PC-9 (cell line): ENCODE results near the gene CADM2. TPM values are rescaled to one million over a fixed set of nuclear protein-coding genes. Genes with fewer than 3 reads are reported as not detected.

Experiments
- BruUV-seq: library from RNA; stranded (reverse); fragments of 400-500 nt; replicated peaks from 2 replicates; lab custom pipeline; 2021; lab: Mats Ljungman, UMichigan
- CTCF ChIA-PET: fragments of 300-600 bp; sonication (Branson Sonifier 250); formaldehyde crosslinking; loops from one replicate; lab custom pipeline; 2022; ENCODE audit warnings: antibody characterized with exemption; lab: Charles Lee
- POLR2A ChIA-PET: fragments of 300-600 bp; sonication (Branson Sonifier 250); formaldehyde crosslinking; loops from one replicate; lab custom pipeline; 2022; ENCODE audit warnings: antibody characterized with exemption; ENCODE audit not compliant: unreplicated experiment; lab: Charles Lee
- DNase-seq, 2 experiments: peaks; one replicate each; pipeline versions ENCODE4 v3.0.0 to v3.0.0-alpha.2; 2015 to 2022; ENCODE audit warnings: mixed read lengths in 1 of 2
- H2AFZ ChIP-seq: fragments of 200-600 bp; sonication (generic); 2 replicates; pipeline ENCODE4 v1.8.1; 2017; ENCODE audit warnings: antibody characterized with exemption
- H3F3A ChIP-seq: fragments of 200-600 bp; sonication (generic); 2 replicates; pipeline ENCODE4 v1.8.1; 2017; ENCODE audit warnings: antibody characterized with exemption, mild to moderate bottlenecking, low read depth; ENCODE audit not compliant: insufficient read depth
- H3K27ac ChIP-seq: fragments of 200-600 bp; sonication (generic); 2 replicates; pipeline ENCODE4 v1.6.1; 2016; ENCODE audit warnings: mixed run types
- H3K27me3 ChIP-seq: fragments of 200-600 bp; sonication (generic); 2 replicates; pipeline ENCODE4 v1.6.1; 2016; ENCODE audit warnings: low read depth, mixed run types; ENCODE audit not compliant: insufficient read depth
- H3K36me3 ChIP-seq: fragments of 200-600 bp; sonication (generic); 2 replicates; pipeline ENCODE4 v1.6.1; 2016; ENCODE audit warnings: low read depth, mixed run types
- H3K4me1 ChIP-seq: fragments of 200-600 bp; sonication (generic); replicated peaks from 2 replicates; pipeline ENCODE4 v1.6.1; 2016; ENCODE audit warnings: mixed run types; ENCODE audit not compliant: insufficient read depth
- H3K4me2 ChIP-seq: fragments of 200-600 bp; sonication (generic); 2 replicates; pipeline ENCODE4 v1.6.1; 2017; ENCODE audit warnings: mixed run types
- H3K4me3 ChIP-seq: fragments of 200-600 bp; sonication (generic); 2 replicates; pipeline ENCODE4 v1.6.1; 2016; ENCODE audit warnings: mixed run types
- H3K79me2 ChIP-seq: fragments of 200-600 bp; sonication (generic); 2 replicates; pipeline ENCODE4 v1.6.1; 2017; ENCODE audit warnings: low read depth, mixed run types
- H3K9me2 ChIP-seq: fragments of 200-600 bp; sonication (generic); 2 replicates; pipeline ENCODE4 v1.8.1; 2017; ENCODE audit warnings: mild to moderate bottlenecking; ENCODE audit not compliant: insufficient read depth
- H3K9me3 ChIP-seq: fragments of 200-600 bp; sonication (generic); 2 replicates; pipeline ENCODE4 v1.8.1; 2016; ENCODE audit warnings: low read depth; ENCODE audit not compliant: insufficient read depth
- H4K20me1 ChIP-seq: fragments of 200-600 bp; sonication (generic); 2 replicates; pipeline ENCODE4 v1.8.1; 2017; ENCODE audit not compliant: insufficient read depth
- EZH2 ChIP-seq: fragments of 200-600 bp; sonication (generic); IDR thresholded peaks from 2 replicates; pipeline ENCODE4 v1.8.0; 2017; ENCODE audit warnings: antibody characterized with exemption, low read depth
- intact Hi-C: fragments of 100-400 bp; cut with micrococcal nuclease; formaldehyde crosslinking; loops from one replicate; pipeline ENCODE4 v1.10.0; 2022; ENCODE audit not compliant: unreplicated experiment
- total RNA-seq: library from RNA; stranded (reverse); gene quantifications from 2 replicates; pipeline ENCODE4 v1.2.3, GENCODE V29; 2021
- TF ChIP-seq, protein P1 (sequence below): fragments of 200-600 bp; sonication (generic); conservative IDR thresholded peaks from 2 replicates; pipeline ENCODE4 v1.6.1; 2017; ENCODE audit warnings: mixed run types, antibody characterized with exemption, mild to moderate bottlenecking, moderate library complexity

Gene CADM2
- total RNA-seq, 1 experiment from 2014 or later, result 0.59 TPM

DNA sequence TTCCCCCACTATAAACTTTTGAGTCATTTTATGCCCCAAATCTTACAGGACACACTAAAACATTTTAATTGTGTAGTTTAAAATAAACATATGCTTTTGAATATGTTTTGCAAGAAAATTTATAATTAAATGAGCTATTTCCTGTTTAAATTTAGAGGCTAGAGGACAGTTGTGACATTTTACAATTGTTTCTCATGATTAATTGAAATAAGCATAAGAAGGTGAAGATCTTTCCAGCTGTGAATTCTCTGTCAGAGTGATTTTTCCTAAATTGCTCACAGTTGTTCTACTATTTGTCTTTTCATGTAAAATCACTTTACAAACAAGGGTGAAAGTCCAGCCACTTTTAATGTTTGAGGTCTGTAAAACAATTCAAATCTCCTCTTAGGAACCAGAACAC, 892.3 kb downstream of the CADM2 start:
- no peaks in the 10 kb centered on the region for H3K4me1 ChIP-seq
- no peak overlapping the region for H3K27ac ChIP-seq
- H3F3A ChIP-seq, result no peaks in the 10 kb centered on the region
- TF ChIP-seq, protein P1, sequence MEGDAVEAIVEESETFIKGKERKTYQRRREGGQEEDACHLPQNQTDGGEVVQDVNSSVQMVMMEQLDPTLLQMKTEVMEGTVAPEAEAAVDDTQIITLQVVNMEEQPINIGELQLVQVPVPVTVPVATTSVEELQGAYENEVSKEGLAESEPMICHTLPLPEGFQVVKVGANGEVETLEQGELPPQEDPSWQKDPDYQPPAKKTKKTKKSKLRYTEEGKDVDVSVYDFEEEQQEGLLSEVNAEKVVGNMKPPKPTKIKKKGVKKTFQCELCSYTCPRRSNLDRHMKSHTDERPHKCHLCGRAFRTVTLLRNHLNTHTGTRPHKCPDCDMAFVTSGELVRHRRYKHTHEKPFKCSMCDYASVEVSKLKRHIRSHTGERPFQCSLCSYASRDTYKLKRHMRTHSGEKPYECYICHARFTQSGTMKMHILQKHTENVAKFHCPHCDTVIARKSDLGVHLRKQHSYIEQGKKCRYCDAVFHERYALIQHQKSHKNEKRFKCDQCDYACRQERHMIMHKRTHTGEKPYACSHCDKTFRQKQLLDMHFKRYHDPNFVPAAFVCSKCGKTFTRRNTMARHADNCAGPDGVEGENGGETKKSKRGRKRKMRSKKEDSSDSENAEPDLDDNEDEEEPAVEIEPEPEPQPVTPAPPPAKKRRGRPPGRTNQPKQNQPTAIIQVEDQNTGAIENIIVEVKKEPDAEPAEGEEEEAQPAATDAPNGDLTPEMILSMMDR, result no peak
- TF ChIP-seq EZH2, result no peak
- no peaks in the 10 kb centered on the region for H3K27me3 ChIP-seq
- no TSS peak for BruUV-seq
- no peaks in the 10 kb centered on the region for H3K36me3 ChIP-seq
- intact Hi-C loops, result no loop called here
- H3K9me2 ChIP-seq, result no peaks in the 10 kb centered on the region
- POLR2A ChIA-PET, result no interaction called here
- no peaks in the 10 kb centered on the region for H3K79me2 ChIP-seq
- no peaks in the 10 kb centered on the region; the same call in 1 of the 2 replicates for H4K20me1 ChIP-seq
- no peaks in the 10 kb centered on the region for H3K9me3 ChIP-seq
- H2AFZ ChIP-seq, result no peak overlapping the region
- no peak overlapping the region for H3K4me3 ChIP-seq
- no peak overlapping the region for H3K4me2 ChIP-seq
- DNase-seq, result no peak
- CTCF ChIA-PET, result no interaction called here

DNA sequence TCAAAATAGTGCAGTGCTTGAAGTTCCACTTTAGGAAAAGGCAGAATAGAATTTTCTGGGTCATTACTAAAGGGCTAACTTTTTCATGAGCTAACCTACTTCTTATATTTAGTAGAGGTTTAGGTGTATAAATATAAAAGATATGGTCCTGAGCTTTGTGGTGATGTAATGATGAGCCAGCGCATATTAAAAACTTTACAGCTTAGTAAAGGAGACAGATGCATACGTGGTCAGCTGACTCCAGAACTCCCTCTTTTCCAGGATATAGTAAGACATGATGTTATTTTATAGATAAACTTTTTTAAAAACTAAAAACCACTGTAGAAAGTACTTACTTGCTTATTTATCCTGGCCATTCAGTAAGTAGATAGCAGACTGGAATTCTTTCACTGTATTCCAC, 895.0 kb downstream of the CADM2 start:
- ChIA-PET POLR2A (no interaction called here), CTCF (no interaction called here)
- H3K27me3 ChIP-seq, result no peaks in the 10 kb centered on the region
- H3K4me3 ChIP-seq, result no peak overlapping the region
- H3K36me3 ChIP-seq, result no peaks in the 10 kb centered on the region
- H3K27ac ChIP-seq, result no peak overlapping the region
- H3K4me2 ChIP-seq, result no peak overlapping the region
- DNase-seq, result no peak
- intact Hi-C loops, result no loop called here
- H3K9me3 ChIP-seq, result no peaks in the 10 kb centered on the region
- H3K79me2 ChIP-seq, result no peaks in the 10 kb centered on the region
- H2AFZ ChIP-seq, result no peak overlapping the region
- TF ChIP-seq EZH2, result no peak
- TF ChIP-seq, protein P1, result no peak
- H3K4me1 ChIP-seq, result no peaks in the 10 kb centered on the region
- BruUV-seq, result no TSS peak
- H3K9me2 ChIP-seq, result no peaks in the 10 kb centered on the region
- no peaks in the 10 kb centered on the region for H3F3A ChIP-seq
- no peaks in the 10 kb centered on the region; the same call in 1 of the 2 replicates for H4K20me1 ChIP-seq

DNA sequence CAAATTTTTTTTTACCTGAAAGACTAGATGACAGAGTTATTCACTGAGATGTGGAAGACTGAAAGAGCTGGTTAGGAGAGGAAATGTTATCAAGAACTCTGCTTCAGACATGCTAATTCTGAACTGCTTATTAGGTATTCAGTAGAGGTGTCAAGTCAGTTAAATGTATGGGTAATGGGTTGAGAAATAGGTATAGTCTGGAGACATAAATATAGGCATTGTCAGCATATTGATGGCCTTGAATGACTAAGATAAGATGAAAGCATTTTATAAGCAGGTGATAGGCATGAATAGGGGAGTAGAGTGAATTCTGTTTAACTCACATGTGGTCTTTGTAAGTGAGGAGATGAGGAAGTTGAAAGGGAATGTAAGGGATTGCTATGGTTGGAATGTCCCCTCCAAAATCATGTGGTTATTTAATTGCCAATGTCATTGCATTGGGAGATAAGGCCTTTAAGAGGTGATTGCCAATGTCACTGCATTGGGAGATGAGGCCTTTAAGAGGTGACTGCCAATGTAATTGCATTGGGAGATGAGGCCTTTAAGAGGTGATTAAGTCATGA, 904.2 kb downstream of the CADM2 start:
- TF ChIP-seq, protein P1, result no peak
- no peak for TF ChIP-seq EZH2
- no peak overlapping the region for H3K27ac ChIP-seq
- H2AFZ ChIP-seq, result no peak overlapping the region
- H3K4me2 ChIP-seq, result no peak overlapping the region
- no peaks in the 10 kb centered on the region for H3K4me1 ChIP-seq
- no peaks in the 10 kb centered on the region for H3F3A ChIP-seq
- no peak overlapping the region for H3K4me3 ChIP-seq
- intact Hi-C loops, result no loop called here
- ChIA-PET CTCF (no interaction called here), POLR2A (no interaction called here)
- H3K9me3 ChIP-seq, result no peaks in the 10 kb centered on the region
- H3K79me2 ChIP-seq, result no peaks in the 10 kb centered on the region
- no peaks in the 10 kb centered on the region; the same call in 1 of the 2 replicates for H3K9me2 ChIP-seq
- H4K20me1 ChIP-seq, result no peaks in the 10 kb centered on the region
- DNase-seq, result no peak
- H3K36me3 ChIP-seq, result no peaks in the 10 kb centered on the region
- no TSS peak for BruUV-seq
- no peaks in the 10 kb centered on the region for H3K27me3 ChIP-seq
